OCI-LY1 (cell line): ENCODE measurements around the gene WHRN.

Experiments used
- EZH2 ChIP-seq: fragments of 200-600 bp; sonication (generic), shearing (Covaris generic); IDR thresholded peaks from 2 replicates; pipeline ENCODE4 v1.8.0; 2017; ENCODE audit warnings: borderline replicate concordance, mixed run types, mild to moderate bottlenecking, antibody characterized with exemption, low read length, moderate library complexity, mixed read lengths
- TF ChIP-seq, protein P1 (sequence below): fragments of 200-600 bp; sonication (generic), shearing (Covaris generic); IDR thresholded peaks from 2 replicates; pipeline ENCODE4 v1.5.1; 2017; ENCODE audit warnings: mild to moderate bottlenecking, antibody characterized with exemption, low read length, moderate library complexity, mixed read lengths

DNA sequence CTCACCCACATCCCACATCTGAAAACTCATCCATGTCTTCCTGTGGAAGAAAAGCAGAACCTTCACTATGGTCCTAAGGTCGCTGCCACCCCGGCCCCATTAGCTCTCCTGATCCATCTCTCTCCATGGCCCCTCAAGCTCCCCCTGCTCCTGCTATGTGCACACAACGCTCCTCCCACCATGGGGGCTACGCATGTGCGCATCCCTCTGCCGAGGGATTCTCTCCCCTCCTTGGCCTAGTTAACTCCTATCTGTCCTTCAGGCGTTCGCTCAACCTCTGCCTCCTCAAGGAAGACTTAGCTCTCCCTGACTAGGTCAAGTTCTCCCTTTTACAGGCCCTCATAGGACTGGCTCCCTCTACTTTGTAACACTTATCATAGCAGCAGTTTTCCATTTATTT lies 127.3 kb downstream of the WHRN start:
- TF ChIP-seq, protein P1, sequence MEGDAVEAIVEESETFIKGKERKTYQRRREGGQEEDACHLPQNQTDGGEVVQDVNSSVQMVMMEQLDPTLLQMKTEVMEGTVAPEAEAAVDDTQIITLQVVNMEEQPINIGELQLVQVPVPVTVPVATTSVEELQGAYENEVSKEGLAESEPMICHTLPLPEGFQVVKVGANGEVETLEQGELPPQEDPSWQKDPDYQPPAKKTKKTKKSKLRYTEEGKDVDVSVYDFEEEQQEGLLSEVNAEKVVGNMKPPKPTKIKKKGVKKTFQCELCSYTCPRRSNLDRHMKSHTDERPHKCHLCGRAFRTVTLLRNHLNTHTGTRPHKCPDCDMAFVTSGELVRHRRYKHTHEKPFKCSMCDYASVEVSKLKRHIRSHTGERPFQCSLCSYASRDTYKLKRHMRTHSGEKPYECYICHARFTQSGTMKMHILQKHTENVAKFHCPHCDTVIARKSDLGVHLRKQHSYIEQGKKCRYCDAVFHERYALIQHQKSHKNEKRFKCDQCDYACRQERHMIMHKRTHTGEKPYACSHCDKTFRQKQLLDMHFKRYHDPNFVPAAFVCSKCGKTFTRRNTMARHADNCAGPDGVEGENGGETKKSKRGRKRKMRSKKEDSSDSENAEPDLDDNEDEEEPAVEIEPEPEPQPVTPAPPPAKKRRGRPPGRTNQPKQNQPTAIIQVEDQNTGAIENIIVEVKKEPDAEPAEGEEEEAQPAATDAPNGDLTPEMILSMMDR = no peak
- no peak for TF ChIP-seq EZH2
